ENCODE results near the gene AMH.

The AMH gene

GRCh38 chr19:2251106-2252054 is 2.3 kb downstream of the AMH start:
- no peak for DNase-seq

GRCh38 chr19:2252055-2252796 is 3.1 kb downstream of the AMH start:
- no peak for DNase-seq

GRCh38 chr19:2252797-2253105 is 3.6 kb downstream of the AMH start:
- DNase-seq: no peak

- DNase-seq: no peak
Measured at GRCh38 chr19:2253106-2254063, 4.3 kb downstream of the AMH start.

GRCh38 chr19:2254064-2254872 is 5.1 kb downstream of the AMH start:
- DNase-seq: no peak

- DNase-seq: no peak
Measured at GRCh38 chr19:2255112-2255845, 6.2 kb downstream of the AMH start.

GRCh38 chr19:2255982-2256685 is 7.0 kb downstream of the AMH start, which contains the start of gene JSRP1:
JSRP1 (minus strand) TSS chr19:2256417; CDS start chr19:2255314, 1,103 bp downstream.
- DNase-seq: no peak

GRCh38 chr19:2259336-2259735 is 10.2 kb downstream of the AMH start:
- DNase-seq: no peak

- DNase-seq: no peak
Measured at GRCh38 chr19:2260341-2260805, 11.2 kb downstream of the AMH start.

GRCh38 chr19:2261438-2262172 is 12.5 kb downstream of the AMH start:
- DNase-seq: no peak

- peak; percentile 81 for DNase-seq
Measured at GRCh38 chr19:2266183-2266993, 17.3 kb downstream of the AMH start.

- no peak for DNase-seq
Measured at GRCh38 chr19:2268480-2268830, 19.3 kb downstream of the AMH start.

GRCh38 chr19:2268861-2269243 is 19.7 kb downstream of the AMH start:
- DNase-seq: no peak

GRCh38 chr19:2269244-2270156 is 20.4 kb downstream of the AMH start:
- DNase-seq: peak; percentile 97

- DNase-seq: no peak
Measured at GRCh38 chr19:2270157-2270422, 21.0 kb downstream of the AMH start.

GRCh38 chr19:2270423-2271233 is 21.5 kb downstream of the AMH start:
- DNase-seq: peak; percentile 84

Data from fibroblast of skin of right quadriceps (primary cell).